Esophagus squamous epithelium (tissue), 5 donors: Measurements from ENCODE around the gene CCNYL1. TPM values are rescaled to one million over a fixed set of nuclear protein-coding genes. Genes with fewer than 3 reads are reported as not detected.

Experiments
- DNase-seq: peaks from one replicate; lab custom pipeline; 2025; lab: John Stamatoyannopoulos, UW
- H3K27ac ChIP-seq, 4 donors: fragments of 200-600 bp; sonication (generic); one replicate each; pipeline ENCODE4 v1.5.1; 2016 to 2019; ENCODE audit warnings: mild to moderate bottlenecking in 1 of 4
- H3K27me3 ChIP-seq, 4 donors: fragments of 200-600 bp; sonication (generic); 1 replicate in 3 of 4; 2 replicates in 1 of 4; pipeline versions ENCODE4 v1.5.1 to v1.6.0; 2017 to 2021; ENCODE audit warnings: antibody characterized with exemption in 1 of 4
- H3K36me3 ChIP-seq, 3 donors: fragments of 200-600 bp; sonication (generic); one replicate each; pipeline ENCODE4 v1.5.1; 2016 to 2019
- H3K4me1 ChIP-seq, 3 donors: fragments of 200-600 bp; sonication (generic); one replicate each; pipeline ENCODE4 v1.5.1; 2017 to 2019
- H3K4me3 ChIP-seq, 4 donors: fragments of 200-600 bp; sonication (generic); 1 replicate in 3 of 4; 2 replicates in 1 of 4; pipeline ENCODE4 v1.5.1; 2016 to 2019; ENCODE audit warnings: mild to moderate bottlenecking in 2 of 4, moderate library complexity in 1 of 4
- H3K9me3 ChIP-seq, 3 donors: fragments of 200-600 bp; sonication (generic); one replicate each; pipeline ENCODE4 v1.5.1; 2016 to 2019
- CTCF ChIP-seq, 6 experiments: fragments of 450-650 bp in 4 of 6; fragments of 200-600 bp in 2 of 6; sonication (generic) in 2 of 6; IDR thresholded peaks; one replicate each; pipeline ENCODE4 v1.5.1; 2016 to 2019; ENCODE audit warnings: antibody characterized with exemption in 6 of 6, mild to moderate bottlenecking in 4 of 6, moderate library complexity in 4 of 6
- POLR2A ChIP-seq, 4 donors: fragments of 450-650 bp; IDR thresholded peaks; one replicate each; pipeline ENCODE4 v1.6.1; 2017; ENCODE audit warnings: antibody characterized with exemption in 4 of 4, mild to moderate bottlenecking in 4 of 4, moderate library complexity in 3 of 4
- WGBS, 2 donors: methylation state at CpG; one replicate each; pipeline ENCODE4 v1.1.5; 2018; 5-methylcytosine and 5-hydroxymethylcytosine counted together
- intact Hi-C: fragments of 100-400 bp; cut with DNase I; formaldehyde crosslinking; loops from one replicate; pipeline ENCODE4 v1.15.0; 2022
- total RNA-seq, 4 donors: library from RNA; depleted of rRNA; stranded (reverse); fragments of >200 nt; gene quantifications; one replicate each; pipeline ENCODE4 v1.1.0, GENCODE V29; 2016
- donor health status: DM: yes; HTN: yes; CAD: no.

The CCNYL1 gene
- total RNA-seq, 4 donors from 2014 or later, result 12.6 to 24.8 (median 15.4) TPM

- no peaks in the 10 kb centered on the region for H3K27me3 ChIP-seq
- intact Hi-C loops, result loop anchor here (10.0 kb wide), 1 partner anchor 72 kb away; no protein-coding TSS in a partner anchor
- H3K27ac ChIP-seq, result peak overlapping the region in 1 of 4 donors; percentile 13
- no peaks in the 10 kb centered on the region for H3K9me3 ChIP-seq
- no peaks in the 10 kb centered on the region for H3K36me3 ChIP-seq
- 51 to 53% methylated on average over 4 of the region's 4 CpGs for WGBS, 2 donors
- no peak for TF ChIP-seq CTCF (IDR thresholded peaks at IDR 0.05)
- no peak for TF ChIP-seq POLR2A (IDR thresholded peaks at IDR 0.05)
- H3K4me3 ChIP-seq, result no peak overlapping the region
- peaks cover 0 to 20% (median 11%) of the 10 kb centered on the region in 3 donors for H3K4me1 ChIP-seq
- no peak for DNase-seq
Observed at GRCh38 chr2:207706936-207707860, 4.2 kb upstream of the CCNYL1 start.

- H3K4me1 ChIP-seq, result peaks cover 5 to 34% (median 16%) of the 10 kb centered on the region in 3 donors
- H3K4me3 ChIP-seq, result peak overlapping the region; percentile 84 to 97 (median 90)
- H3K27ac ChIP-seq, result peak overlapping the region; percentile 93 to 97 (median 96)
- WGBS, 2 donors, result 1% methylated on average over 10 to 33 of the region's 67 CpGs
- no peaks in the 10 kb centered on the region for H3K27me3 ChIP-seq
- H3K9me3 ChIP-seq, result no peaks in the 10 kb centered on the region
- no peak for TF ChIP-seq POLR2A (IDR thresholded peaks at IDR 0.05)
- TF ChIP-seq CTCF (IDR thresholded peaks at IDR 0.05), result no peak
- DNase-seq, result no peak
- intact Hi-C loops, result no loop called here
- no peaks in the 10 kb centered on the region for H3K36me3 ChIP-seq
Observed at GRCh38 chr2:207711750-207712530, 500 bp downstream of the CCNYL1 start.

- intact Hi-C loops, result no loop called here
Observed at GRCh38 chr2:207716056-207716455, 4.6 kb downstream of the CCNYL1 start.

GRCh38 chr2:207718521-207718920, 7.1 kb downstream of the CCNYL1 start:
- intact Hi-C loops, result no loop called here
- H3K4me1 ChIP-seq, result peaks cover 0 to 42% (median 8%) of the 10 kb centered on the region in 3 donors
- no peak overlapping the region for H3K4me3 ChIP-seq
- 37 to 68% methylated on average over 3 of the region's 3 CpGs for WGBS, 2 donors
- no peaks in the 10 kb centered on the region for H3K9me3 ChIP-seq
- TF ChIP-seq POLR2A (IDR thresholded peaks at IDR 0.05) (no peak), CTCF (IDR thresholded peaks at IDR 0.05) (no peak)
- no peak for DNase-seq
- no peaks in the 10 kb centered on the region for H3K36me3 ChIP-seq
- H3K27ac ChIP-seq, result no peak overlapping the region
- H3K27me3 ChIP-seq, result no peaks in the 10 kb centered on the region

More at GRCh38 chr2:207716056-207716455, 4.6 kb downstream of the CCNYL1 start:
- no peak overlapping the region for H3K4me3 ChIP-seq
- no peaks in the 10 kb centered on the region for H3K36me3 ChIP-seq
- no peaks in the 10 kb centered on the region for H3K9me3 ChIP-seq
- H3K4me1 ChIP-seq, result peaks cover 6 to 40% (median 8%) of the 10 kb centered on the region in 3 donors
- H3K27ac ChIP-seq, result no peak overlapping the region
- no peaks in the 10 kb centered on the region for H3K27me3 ChIP-seq
- DNase-seq, result no peak
- no peak for TF ChIP-seq POLR2A (IDR thresholded peaks at IDR 0.05)
- no peak for TF ChIP-seq CTCF (IDR thresholded peaks at IDR 0.05)
- WGBS, 2 donors, result 85 to 93% methylated on average over 5 of the region's 5 CpGs
